Gastroesophageal sphincter (tissue), 4 donors: ENCODE results near the gene DSP. TPM values are rescaled to one million over a fixed set of nuclear protein-coding genes. Genes with fewer than 3 reads are reported as not detected.

Source experiments
- ATAC-seq: fragments of 150-250 bp; one replicate; pipeline ENCODE4 v1.9.1; 2016; ENCODE audit warnings: mild to moderate bottlenecking, moderate library complexity
- H3K27ac ChIP-seq, 4 donors: fragments of 200-600 bp; sonication (generic) in 3 of 4; 1 replicate in 3 of 4; 2 replicates in 1 of 4; pipeline ENCODE4 v1.5.1; 2016 to 2019
- H3K27me3 ChIP-seq: fragments of 200-600 bp; sonication (generic); one replicate; pipeline ENCODE4 v1.5.1; 2019
- H3K36me3 ChIP-seq, 2 donors: fragments of 200-600 bp; sonication (generic); one replicate each; pipeline ENCODE4 v1.5.1; 2019; ENCODE audit warnings: control low read depth in 1 of 2
- H3K4me1 ChIP-seq, 3 donors: fragments of 200-600 bp; sonication (generic); 1 replicate in 2 of 3; 2 replicates in 1 of 3; pipeline ENCODE4 v1.5.1; 2016 to 2019; ENCODE audit warnings: control low read depth in 2 of 3
- H3K4me3 ChIP-seq, 2 donors: fragments of 200-600 bp; sonication (generic); one replicate each; pipeline ENCODE4 v1.5.1; 2019; ENCODE audit warnings: mild to moderate bottlenecking in 1 of 2, moderate library complexity in 1 of 2
- H3K9me3 ChIP-seq, 3 donors: fragments of 200-600 bp; sonication (generic); one replicate each; pipeline ENCODE4 v1.5.1; 2017 to 2019; ENCODE audit warnings: control low read depth in 2 of 3
- EP300 ChIP-seq: sonication (generic); formaldehyde crosslinking; IDR thresholded peaks from one replicate; pipeline ENCODE4 v1.6.1; 2017; ENCODE audit warnings: antibody characterized with exemption, mild to moderate bottlenecking
- POLR2A ChIP-seq, 2 donors: fragments of 450-650 bp; IDR thresholded peaks; one replicate each; pipeline ENCODE4 v1.6.1; 2017; ENCODE audit warnings: antibody characterized with exemption in 2 of 2, mild to moderate bottlenecking in 2 of 2, moderate library complexity in 1 of 2
- POLR2AphosphoS5 ChIP-seq: sonication (generic); formaldehyde crosslinking; IDR thresholded peaks from one replicate; pipeline ENCODE4 v1.6.1; 2017; ENCODE audit warnings: antibody characterized with exemption
- WGBS, 2 donors: methylation state at CpG; one replicate each; pipeline ENCODE4 v1.1.5; 2018; ENCODE audit warnings: low coverage in 1 of 2; 5-methylcytosine and 5-hydroxymethylcytosine counted together
- total RNA-seq, 4 donors: library from RNA; depleted of rRNA; stranded (reverse); fragments of >200 nt; gene quantifications; one replicate each; pipeline ENCODE4 v1.1.0, GENCODE V29; 2016
- TF ChIP-seq, protein P1 (sequence below), 4 experiments: fragments of 200-600 bp in 2 of 4; fragments of 450-650 bp in 2 of 4; sonication (generic) in 1 of 4; IDR thresholded peaks; one replicate each; pipeline ENCODE4 v1.5.1; 2017 to 2019; ENCODE audit warnings: antibody characterized with exemption in 4 of 4, mild to moderate bottlenecking in 2 of 4, moderate library complexity in 2 of 4

Gene DSP
- total RNA-seq, 4 donors from 2014 or later, result 5.8 to 41.7 (median 7.6) TPM

DNA sequence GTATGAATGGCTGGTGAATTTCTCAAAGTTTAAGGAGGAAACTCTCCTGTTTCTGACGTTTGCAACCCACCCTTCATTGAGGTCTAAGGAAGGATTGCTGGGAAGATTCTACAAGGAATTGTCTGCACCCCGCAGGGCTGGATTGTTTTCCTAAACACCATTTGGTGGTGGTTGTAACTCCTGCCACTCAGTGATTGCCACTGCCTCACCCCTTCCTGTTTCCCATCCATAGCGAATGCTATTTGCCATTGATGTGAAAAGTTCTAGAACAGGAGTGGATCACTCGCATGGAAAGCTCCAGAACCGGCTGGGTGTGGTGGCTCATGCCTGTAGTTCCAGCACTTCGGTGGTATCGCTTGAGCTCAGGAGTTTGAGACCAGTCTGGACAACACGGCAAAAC lies 8.7 kb upstream of the DSP start:
- Histone ChIP-seq H3K9me3 (no peaks in the 10 kb centered on the region), H3K27me3 (peaks cover 61% of the 10 kb centered on the region), H3K4me1 (no peaks in the 10 kb centered on the region), H3K4me3 (no peak overlapping the region), H3K36me3 (no peaks in the 10 kb centered on the region), H3K27ac (no peak overlapping the region)
- TF ChIP-seq POLR2A (IDR thresholded peaks at IDR 0.05) (no peak), EP300 (no peak), POLR2AphosphoS5 (no peak)
- TF ChIP-seq, protein P1, sequence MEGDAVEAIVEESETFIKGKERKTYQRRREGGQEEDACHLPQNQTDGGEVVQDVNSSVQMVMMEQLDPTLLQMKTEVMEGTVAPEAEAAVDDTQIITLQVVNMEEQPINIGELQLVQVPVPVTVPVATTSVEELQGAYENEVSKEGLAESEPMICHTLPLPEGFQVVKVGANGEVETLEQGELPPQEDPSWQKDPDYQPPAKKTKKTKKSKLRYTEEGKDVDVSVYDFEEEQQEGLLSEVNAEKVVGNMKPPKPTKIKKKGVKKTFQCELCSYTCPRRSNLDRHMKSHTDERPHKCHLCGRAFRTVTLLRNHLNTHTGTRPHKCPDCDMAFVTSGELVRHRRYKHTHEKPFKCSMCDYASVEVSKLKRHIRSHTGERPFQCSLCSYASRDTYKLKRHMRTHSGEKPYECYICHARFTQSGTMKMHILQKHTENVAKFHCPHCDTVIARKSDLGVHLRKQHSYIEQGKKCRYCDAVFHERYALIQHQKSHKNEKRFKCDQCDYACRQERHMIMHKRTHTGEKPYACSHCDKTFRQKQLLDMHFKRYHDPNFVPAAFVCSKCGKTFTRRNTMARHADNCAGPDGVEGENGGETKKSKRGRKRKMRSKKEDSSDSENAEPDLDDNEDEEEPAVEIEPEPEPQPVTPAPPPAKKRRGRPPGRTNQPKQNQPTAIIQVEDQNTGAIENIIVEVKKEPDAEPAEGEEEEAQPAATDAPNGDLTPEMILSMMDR (IDR thresholded peaks at IDR 0.05), result no peak
- WGBS, 2 donors, result 0 to 39% methylated on average over 2 to 3 of the region's 8 CpGs
- no peak for ATAC-seq

DNA sequence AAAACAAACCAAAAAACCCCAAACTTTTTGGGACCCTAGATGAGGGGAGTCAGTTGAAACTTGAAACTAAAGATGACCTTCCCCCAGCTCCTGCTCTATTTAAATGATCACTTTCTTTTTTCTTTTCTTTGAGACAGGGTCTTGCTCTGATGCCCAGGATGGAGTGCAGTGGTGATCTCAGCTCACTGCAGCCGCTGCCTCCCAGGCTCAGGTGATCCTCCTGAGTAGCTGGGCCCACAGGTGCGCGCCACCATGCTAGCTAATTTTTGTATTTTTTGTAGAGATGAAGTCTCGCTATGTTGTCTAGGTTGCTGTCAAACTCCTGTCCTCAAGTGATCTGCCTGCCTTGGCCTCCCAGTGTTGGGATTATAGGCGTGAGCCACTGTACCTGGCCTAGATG lies 7.3 kb upstream of the DSP start:
- Histone ChIP-seq H3K9me3 (no peaks in the 10 kb centered on the region), H3K27me3 (peaks cover 60% of the 10 kb centered on the region), H3K36me3 (no peaks in the 10 kb centered on the region), H3K4me1 (no peaks in the 10 kb centered on the region), H3K4me3 (no peak overlapping the region), H3K27ac (no peak overlapping the region)
- TF ChIP-seq, protein P1 (IDR thresholded peaks at IDR 0.05), result no peak
- TF ChIP-seq POLR2AphosphoS5 (no peak), POLR2A (IDR thresholded peaks at IDR 0.05) (no peak), EP300 (no peak)
- 93 to 100% methylated on average over 4 to 5 of the region's 5 CpGs for WGBS, 2 donors
- no peak for ATAC-seq

DNA sequence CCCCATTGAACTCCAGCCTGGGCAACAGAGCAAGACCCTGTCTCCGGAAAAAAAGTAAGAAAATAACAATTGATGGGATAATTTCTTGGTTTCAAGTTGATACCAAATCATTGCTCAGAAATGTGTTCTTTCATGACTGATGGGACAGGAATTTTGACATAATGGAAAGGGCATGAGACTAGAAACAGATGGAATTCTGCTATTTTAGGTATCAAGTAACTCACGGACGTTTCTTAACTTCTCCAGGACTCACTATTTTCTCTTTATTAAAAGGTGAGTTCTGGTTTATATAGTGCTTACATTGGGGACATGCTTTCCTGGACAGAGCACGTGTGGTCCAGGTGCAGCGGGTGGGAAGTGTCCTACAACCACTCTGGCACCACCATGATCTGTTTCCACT lies 6.0 kb upstream of the DSP start:
- Histone ChIP-seq H3K27me3 (peaks cover 72% of the 10 kb centered on the region), H3K4me1 (peaks cover 0 to 2% (median 0%) of the 10 kb centered on the region in 3 donors), H3K9me3 (no peaks in the 10 kb centered on the region), H3K4me3 (no peak overlapping the region), H3K27ac (no peak overlapping the region), H3K36me3 (no peaks in the 10 kb centered on the region)
- TF ChIP-seq, protein P1 (IDR thresholded peaks at IDR 0.05), result no peak
- no peak for TF ChIP-seq POLR2AphosphoS5
- TF ChIP-seq EP300, result no peak
- no peak for TF ChIP-seq POLR2A (IDR thresholded peaks at IDR 0.05)
- ATAC-seq, result no peak
- 58 to 72% methylated on average over 4 to 5 of the region's 5 CpGs for WGBS, 2 donors

DNA sequence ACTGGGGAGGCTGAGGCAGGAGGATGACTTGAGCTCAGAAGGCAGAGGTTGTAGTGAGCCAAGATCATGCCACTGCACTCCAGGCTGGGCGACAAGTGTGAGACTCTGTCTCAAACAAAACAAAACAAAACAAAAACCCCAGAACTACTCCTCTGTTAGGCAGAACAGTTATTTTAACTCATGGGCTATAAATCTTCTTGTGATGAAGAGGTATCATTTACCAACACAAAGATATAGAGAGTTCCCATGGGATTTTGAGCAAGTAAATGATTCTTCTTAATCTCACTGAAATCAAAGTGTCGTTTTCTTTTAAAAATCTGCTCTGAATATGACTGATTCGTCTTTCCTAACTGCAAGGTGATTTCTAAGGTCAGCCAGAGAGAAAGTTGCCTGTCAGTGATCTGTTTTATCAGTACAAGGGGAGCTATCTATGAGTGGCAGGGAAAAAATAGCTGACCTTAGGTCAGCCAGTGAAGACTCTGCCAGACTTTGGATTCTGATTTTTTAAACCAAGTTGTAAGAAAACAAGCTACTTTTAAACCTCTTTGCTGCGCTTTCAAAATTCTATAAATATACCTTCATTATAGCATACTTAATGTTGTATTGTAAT lies 3.8 kb upstream of the DSP start:
- ATAC-seq, result no peak
- Histone ChIP-seq H3K36me3 (no peaks in the 10 kb centered on the region), H3K4me3 (no peak overlapping the region), H3K27me3 (peaks cover 84% of the 10 kb centered on the region), H3K27ac (no peak overlapping the region), H3K4me1 (peaks cover 0 to 23% (median 19%) of the 10 kb centered on the region in 3 donors), H3K9me3 (no peaks in the 10 kb centered on the region)
- WGBS, 2 donors, result 23 to 53% methylated on average over 3 to 4 of the region's 4 CpGs
- no peak for TF ChIP-seq POLR2A (IDR thresholded peaks at IDR 0.05)

DNA sequence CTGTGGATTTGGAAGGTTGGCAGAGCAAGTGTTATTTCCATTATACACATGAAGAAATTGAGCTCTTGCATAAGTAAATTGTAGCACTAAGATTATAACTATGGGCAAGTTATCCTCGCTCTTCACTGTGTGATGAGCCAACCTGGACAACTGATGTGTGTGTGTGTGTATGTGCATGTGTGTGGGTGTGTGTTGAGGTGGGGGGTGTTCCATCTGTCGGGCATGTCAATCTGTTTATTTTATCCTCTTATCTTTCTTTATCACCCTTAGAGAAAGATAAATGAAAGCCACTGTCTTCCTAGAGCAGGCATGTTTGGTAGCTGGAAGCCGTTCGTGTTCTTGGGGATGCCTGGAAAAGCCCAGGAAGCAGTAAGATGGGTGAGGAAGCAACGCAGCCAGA lies 3.0 kb upstream of the DSP start:
- TF ChIP-seq POLR2A (IDR thresholded peaks at IDR 0.05) (no peak), POLR2AphosphoS5 (no peak), EP300 (no peak)
- TF ChIP-seq, protein P1 (IDR thresholded peaks at IDR 0.05), result no peak
- peaks cover 83% of the 10 kb centered on the region for H3K27me3 ChIP-seq
- 44% methylated on average over 5 of the region's 5 CpGs; no CpG with 5 or more reads in 1 of the 2 donors for WGBS, 2 donors

More for the DNA sequence above, 3.0 kb upstream of the DSP start:
- ATAC-seq, result no peak
- no peak overlapping the region for H3K4me3 ChIP-seq
- no peak overlapping the region for H3K27ac ChIP-seq
- peaks cover 0 to 29% (median 24%) of the 10 kb centered on the region in 3 donors for H3K4me1 ChIP-seq
- no peaks in the 10 kb centered on the region for H3K36me3 ChIP-seq
- H3K9me3 ChIP-seq, result no peaks in the 10 kb centered on the region
